Measurements from ENCODE around the gene P2RX4. TPM values are rescaled to one million over a fixed set of nuclear protein-coding genes. Genes with fewer than 3 reads are reported as not detected.

The P2RX4 gene
- total RNA-seq, 1 donor from 2014 or later, result 20.7 TPM

Other genes with a start within 250 kb of the P2RX4 start
- gene HNF1A, start 231.6 kb upstream of the P2RX4 start, total RNA-seq, result not detected in 3 replicates
- gene C12orf43, start 193.6 kb upstream of the P2RX4 start, total RNA-seq, result 12.1 to 14.2 TPM (median 14.1 TPM) in 3 replicates
- not detected in 3 replicates for gene OASL, start 170.9 kb upstream of the P2RX4 start, total RNA-seq
- gene P2RX7, start 77.3 kb upstream of the P2RX4 start, total RNA-seq, result 0.39 to 1.00 TPM (median 0.47 TPM) in 3 replicates
- gene CAMKK2, start 86.6 kb downstream of the P2RX4 start, total RNA-seq, result 33.7 to 42.7 TPM (median 36.0 TPM) in 3 replicates
- 106 to 178 TPM (median 111 TPM) in 3 replicates for gene ANAPC5, start 142.3 kb downstream of the P2RX4 start, total RNA-seq
- 29.9 to 31.3 TPM (median 31.2 TPM) in 3 replicates for gene RNF34, start 190.0 kb downstream of the P2RX4 start, total RNA-seq